HepG2 (cell line): Measurements from ENCODE around the gene MARF1. TPM values are rescaled to one million over a fixed set of nuclear protein-coding genes. Genes with fewer than 3 reads are reported as not detected.
A peak's percentile ranks its signal among the peaks of the same experiment; 100 is the strongest.

ENCODE experiments used
- CREM ChIP-seq, 2 experiments: sonication (generic) in 1 of 2; formaldehyde crosslinking in 1 of 2; IDR thresholded peaks; 2 replicates each; pipeline versions ENCODE4 v1.4.0 to v1.6.1; 2016 to 2020; ENCODE audit warnings: antibody characterized with exemption in 1 of 2, mild to moderate bottlenecking in 1 of 2, missing genetic modification reagents in 1 of 2
- FOSL2 ChIP-seq: sonication (generic); formaldehyde crosslinking; IDR thresholded peaks from 2 replicates; pipeline ENCODE4 v1.4.0; 2020; ENCODE audit warnings: missing genetic modification reagents
- GTF2F1 ChIP-seq: fragments of 150-350 bp; IDR thresholded peaks from 2 replicates; pipeline ENCODE4 v1.6.1; 2014; ENCODE audit warnings: low read length
- HNRNPL ChIP-seq: fragments of 200-400 bp; formaldehyde crosslinking; IDR thresholded peaks from 2 replicates; pipeline ENCODE4 v1.6.1; 2017; ENCODE audit warnings: mild to moderate bottlenecking, low read depth, low read length
- KDM2A ChIP-seq: sonication (generic); formaldehyde crosslinking; IDR thresholded peaks from 2 replicates; pipeline ENCODE4 v1.4.0; 2020; ENCODE audit warnings: low read depth, missing genetic modification reagents, borderline replicate concordance
- KDM3A ChIP-seq: IDR thresholded peaks from 2 replicates; pipeline ENCODE4 v1.6.1; 2018; ENCODE audit warnings: low read depth, missing compliant biosample characterization
- LCORL ChIP-seq, 2 experiments: fragments of 450-650 bp in 1 of 2; sonication (generic) in 1 of 2; formaldehyde crosslinking in 1 of 2; IDR thresholded peaks; 2 replicates each; pipeline versions ENCODE4 v1.5.0 to v1.6.1; 2017 to 2020; ENCODE audit warnings: antibody characterized with exemption in 1 of 2, missing genetic modification reagents in 1 of 2
- MEF2D ChIP-seq: sonication (generic); formaldehyde crosslinking; IDR thresholded peaks from 2 replicates; pipeline ENCODE4 v1.5.1; 2020; ENCODE audit warnings: mild to moderate bottlenecking, missing genetic modification reagents
- NCOA1 ChIP-seq: sonication (generic); formaldehyde crosslinking; IDR thresholded peaks from 2 replicates; pipeline ENCODE4 v1.9.0; 2021; ENCODE audit warnings: missing genetic modification reagents
- NR1H2 ChIP-seq: sonication (generic); formaldehyde crosslinking; IDR thresholded peaks from 2 replicates; pipeline ENCODE4 v1.8.1; 2022; ENCODE audit warnings: low read depth, missing genetic modification reagents, borderline replicate concordance
- NR2C2 ChIP-seq: sonication (generic); formaldehyde crosslinking; IDR thresholded peaks from 2 replicates; pipeline ENCODE4 v1.4.0; 2020; ENCODE audit warnings: missing genetic modification reagents, mild to moderate bottlenecking, moderate library complexity, borderline replicate concordance
- PITX1 ChIP-seq: sonication (generic); formaldehyde crosslinking; IDR thresholded peaks from 2 replicates; pipeline ENCODE4 v1.5.1; 2020; ENCODE audit warnings: mild to moderate bottlenecking, missing genetic modification reagents
- RBFOX2 ChIP-seq: fragments of 200-400 bp; formaldehyde crosslinking; IDR thresholded peaks from 2 replicates; pipeline ENCODE4 v1.6.1; 2017; ENCODE audit warnings: low read depth, mild to moderate bottlenecking, low read length
- RBM22 ChIP-seq: fragments of 200-400 bp; formaldehyde crosslinking; optimal IDR thresholded peaks from 2 replicates; pipeline ENCODE3; 2017; ENCODE audit warnings: mild to moderate bottlenecking, low read length, moderate library complexity
- SMAD3 ChIP-seq: sonication (generic); formaldehyde crosslinking; IDR thresholded peaks from 2 replicates; pipeline ENCODE4 v1.4.0; 2020; ENCODE audit warnings: missing genetic modification reagents
- SMARCC2 ChIP-seq: fragments of 450-650 bp; IDR thresholded peaks from 2 replicates; pipeline ENCODE4 v1.6.1; 2017; ENCODE audit warnings: antibody characterized with exemption, mild to moderate bottlenecking
- SP5 ChIP-seq: IDR thresholded peaks from 2 replicates; pipeline ENCODE4 v1.6.1; 2016; ENCODE audit warnings: low read depth, borderline replicate concordance
- ZNF234 ChIP-seq: sonication (generic); formaldehyde crosslinking; conservative IDR thresholded peaks from 2 replicates; pipeline ENCODE4 v1.5.1; 2020; ENCODE audit warnings: mild to moderate bottlenecking, missing genetic modification reagents
- ZNF329 ChIP-seq: sonication (generic); formaldehyde crosslinking; IDR thresholded peaks from 2 replicates; pipeline ENCODE4 v1.9.0; 2021; ENCODE audit warnings: low read depth, mild to moderate bottlenecking, missing genetic modification reagents
- ZNF33A ChIP-seq: sonication (generic); formaldehyde crosslinking; IDR thresholded peaks from 2 replicates; pipeline ENCODE4 v1.5.1; 2020; ENCODE audit warnings: missing genetic modification reagents, mild to moderate bottlenecking, moderate library complexity, borderline replicate concordance
- ZNF34 ChIP-seq: sonication (generic); formaldehyde crosslinking; IDR thresholded peaks from 2 replicates; pipeline ENCODE4 v1.4.0; 2020; ENCODE audit warnings: mild to moderate bottlenecking, missing genetic modification reagents, borderline replicate concordance
- ZNF44 ChIP-seq: sonication (generic); formaldehyde crosslinking; IDR thresholded peaks from 2 replicates; pipeline ENCODE4 v1.5.1; 2020; ENCODE audit warnings: mild to moderate bottlenecking, missing genetic modification reagents
- ZNF510 ChIP-seq: sonication (generic); formaldehyde crosslinking; IDR thresholded peaks from 2 replicates; pipeline ENCODE4 v1.4.0; 2020; ENCODE audit warnings: low read depth, mild to moderate bottlenecking, missing genetic modification reagents
- ZNF879 ChIP-seq: sonication (generic); formaldehyde crosslinking; IDR thresholded peaks from 2 replicates; pipeline ENCODE4 v1.8.1; 2023; ENCODE audit warnings: missing genetic modification reagents
- polyA plus RNA-seq, 8 experiments: library from polyadenylated mRNA; depleted of rRNA in 3 of 8; stranded (reverse) in 7 of 8; unstranded in 1 of 8; fragments of >200 nt; fragmentation: Illumina TruSeq in 4 of 8; extraction: Trizol in 4 of 8; gene quantifications; 2 replicates each; pipeline versions ENCODE4 v1.2.1 to v1.2.3, GENCODE V29; 2011 to 2016; ENCODE audit warnings: low read depth in 4 of 8, missing spikeins in 1 of 8, mixed read lengths in 1 of 8; ENCODE audit not compliant: insufficient read depth in 1 of 8
- total RNA-seq, 5 experiments: library from RNA; depleted of rRNA; stranded (reverse); fragments of >200 nt; fragmentation: Illumina TruSeq; extraction: Trizol; gene quantifications; 2 replicates each; pipeline ENCODE4 v1.2.3, GENCODE V29; 2016; ENCODE audit warnings: low read depth in 1 of 5
- TF ChIP-seq, protein P1 (sequence below): sonication (generic); formaldehyde crosslinking; IDR thresholded peaks from 2 replicates; pipeline ENCODE4 v1.9.0; 2022; ENCODE audit warnings: missing genetic modification reagents, mild to moderate bottlenecking, borderline replicate concordance
- TF ChIP-seq, protein P2 (sequence below): sonication (generic); formaldehyde crosslinking; IDR thresholded peaks from 2 replicates; pipeline ENCODE4 v1.4.0; 2020; ENCODE audit warnings: missing genetic modification reagents

The MARF1 gene
- total and polyA plus RNA-seq, 2 of the 13 experiments (the other 11 are each of a cell fraction or from before 2014, with no cell fraction given): 8.7 to 20.7 TPM

DNA sequence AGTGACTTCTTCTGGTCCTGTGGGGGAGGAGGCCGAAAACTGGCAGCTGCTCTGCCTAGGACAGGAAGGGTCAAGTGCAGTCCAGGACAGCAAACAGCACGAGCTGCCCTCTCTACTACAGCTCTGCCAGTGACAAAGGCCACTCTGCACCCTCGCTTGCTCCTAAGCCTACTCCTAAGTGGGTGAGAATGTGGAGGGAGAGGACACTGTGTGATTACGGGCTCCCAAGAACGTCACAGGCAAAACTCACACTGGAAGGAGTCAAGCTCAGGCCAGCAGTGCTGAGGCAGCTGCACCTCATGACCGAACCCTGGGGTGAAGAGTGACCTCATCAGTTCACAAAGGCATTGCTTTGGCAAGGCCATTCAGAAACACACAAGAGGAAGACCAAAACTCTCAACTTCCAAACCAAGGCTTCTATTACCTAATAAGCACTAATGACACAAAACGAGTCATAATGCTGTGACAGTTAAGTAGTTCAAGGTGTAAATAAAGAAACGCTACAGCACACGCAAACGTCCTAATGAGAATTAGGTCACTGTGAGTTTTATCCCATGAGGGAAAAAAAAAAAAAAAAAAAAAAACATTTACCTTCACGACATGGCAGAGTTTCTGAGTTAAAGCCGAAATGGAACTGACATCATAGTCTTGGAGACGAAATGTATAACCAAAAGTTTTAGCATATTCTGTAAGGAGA is 35.1 kb downstream of the MARF1 start (continued):
- no peak for TF ChIP-seq LCORL (IDR thresholded peaks at IDR 0.05)
- peak; percentile 85 for TF ChIP-seq LCORL (CRISPR knock-in tag; IDR thresholded peaks at IDR 0.05)
- TF ChIP-seq ZNF34: peak; percentile 76; the same call in 1 of the 2 replicates
- TF ChIP-seq KDM3A (CRISPR knock-in tag): no peak
- peak; percentile 45; the same call in 1 of the 2 replicates for TF ChIP-seq KDM2A (CRISPR knock-in tag)
- TF ChIP-seq ZNF44 (CRISPR knock-in tag): no peak; the same call in 1 of the 2 replicates
- no peak for TF ChIP-seq SMAD3 (CRISPR knock-in tag)
- no peak for TF ChIP-seq ZNF234
- TF ChIP-seq CREM (IDR thresholded peaks at IDR 0.05): no peak
- no peak for TF ChIP-seq CREM (CRISPR knock-in tag; IDR thresholded peaks at IDR 0.05)
- peak; percentile 58 for TF ChIP-seq NR2C2
- no peak for TF ChIP-seq ZNF329
- TF ChIP-seq ZNF33A (CRISPR knock-in tag): no peak
- TF ChIP-seq NCOA1 (CRISPR knock-in tag): no peak
- 0 out of 2 replicates have a peak, but pooled peaks have one; percentile 58 for TF ChIP-seq ZNF510 (CRISPR knock-in tag)
- no peak for TF ChIP-seq RBFOX2
- TF ChIP-seq NR1H2 (CRISPR knock-in tag): no peak; the same call in 1 of the 2 replicates
- no peak for TF ChIP-seq HNRNPL
- TF ChIP-seq FOSL2 (CRISPR knock-in tag): peak; percentile 67
- TF ChIP-seq GTF2F1: no peak
- TF ChIP-seq SP5 (CRISPR knock-in tag): no peak
- no peak for TF ChIP-seq PITX1 (CRISPR knock-in tag)
- TF ChIP-seq, protein P1, sequence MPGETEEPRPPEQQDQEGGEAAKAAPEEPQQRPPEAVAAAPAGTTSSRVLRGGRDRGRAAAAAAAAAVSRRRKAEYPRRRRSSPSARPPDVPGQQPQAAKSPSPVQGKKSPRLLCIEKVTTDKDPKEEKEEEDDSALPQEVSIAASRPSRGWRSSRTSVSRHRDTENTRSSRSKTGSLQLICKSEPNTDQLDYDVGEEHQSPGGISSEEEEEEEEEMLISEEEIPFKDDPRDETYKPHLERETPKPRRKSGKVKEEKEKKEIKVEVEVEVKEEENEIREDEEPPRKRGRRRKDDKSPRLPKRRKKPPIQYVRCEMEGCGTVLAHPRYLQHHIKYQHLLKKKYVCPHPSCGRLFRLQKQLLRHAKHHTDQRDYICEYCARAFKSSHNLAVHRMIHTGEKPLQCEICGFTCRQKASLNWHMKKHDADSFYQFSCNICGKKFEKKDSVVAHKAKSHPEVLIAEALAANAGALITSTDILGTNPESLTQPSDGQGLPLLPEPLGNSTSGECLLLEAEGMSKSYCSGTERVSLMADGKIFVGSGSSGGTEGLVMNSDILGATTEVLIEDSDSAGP (CRISPR knock-in tag): peak; percentile 59; the same call in 1 of the 2 replicates
- TF ChIP-seq, protein P2, sequence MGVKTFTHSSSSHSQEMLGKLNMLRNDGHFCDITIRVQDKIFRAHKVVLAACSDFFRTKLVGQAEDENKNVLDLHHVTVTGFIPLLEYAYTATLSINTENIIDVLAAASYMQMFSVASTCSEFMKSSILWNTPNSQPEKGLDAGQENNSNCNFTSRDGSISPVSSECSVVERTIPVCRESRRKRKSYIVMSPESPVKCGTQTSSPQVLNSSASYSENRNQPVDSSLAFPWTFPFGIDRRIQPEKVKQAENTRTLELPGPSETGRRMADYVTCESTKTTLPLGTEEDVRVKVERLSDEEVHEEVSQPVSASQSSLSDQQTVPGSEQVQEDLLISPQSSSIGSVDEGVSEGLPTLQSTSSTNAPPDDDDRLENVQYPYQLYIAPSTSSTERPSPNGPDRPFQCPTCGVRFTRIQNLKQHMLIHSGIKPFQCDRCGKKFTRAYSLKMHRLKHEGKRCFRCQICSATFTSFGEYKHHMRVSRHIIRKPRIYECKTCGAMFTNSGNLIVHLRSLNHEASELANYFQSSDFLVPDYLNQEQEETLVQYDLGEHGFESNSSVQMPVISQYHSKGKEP (CRISPR knock-in tag): no peak
- TF ChIP-seq SMARCC2: no peak
- TF ChIP-seq MEF2D (CRISPR knock-in tag): no peak
- TF ChIP-seq ZNF879: no peak
- TF ChIP-seq RBM22: no peak
